HG03571 (cell line): ENCODE results near the gene MYH15.
A peak's percentile ranks its signal among the peaks of the same experiment; 100 is the strongest.
"Not testable (repeated sequence)": the region's sequence is repeated elsewhere in the genome, so short reads cannot be mapped to it uniquely, and the experiment has no call there.

Source experiments
- ATAC-seq: cut with Tn5 transposase; IDR thresholded peaks from one replicate; pipeline ENCODE4 v1.9.1; 2021; ENCODE audit not compliant: unreplicated experiment

The MYH15 gene

GRCh38 chr3:108391917-108392593 lies 118.3 kb downstream of the MYH15 start:
- no peak for ATAC-seq

GRCh38 chr3:108389372-108389771 lies 121.0 kb downstream of the MYH15 start:
- ATAC-seq: no peak

- peak; percentile 70 for ATAC-seq
Observed at GRCh38 chr3:108388136-108389132, 122.0 kb downstream of the MYH15 start.

GRCh38 chr3:108387063-108387462 lies 123.3 kb downstream of the MYH15 start:
- no peak for ATAC-seq

- no peak for ATAC-seq
Observed at GRCh38 chr3:108383306-108383705, 127.1 kb downstream of the MYH15 start.

GRCh38 chr3:108381529-108382140 lies 128.8 kb downstream of the MYH15 start:
- no peak for ATAC-seq

- ATAC-seq: no peak
Observed at GRCh38 chr3:108380128-108380795, 130.1 kb downstream of the MYH15 start.

GRCh38 chr3:108378952-108379342 lies 131.4 kb downstream of the MYH15 start:
- not testable (repeated sequence) for ATAC-seq

GRCh38 chr3:108378153-108378951 lies 132.0 kb downstream of the MYH15 start:
- no peak for ATAC-seq

GRCh38 chr3:108377384-108377783 lies 133.0 kb downstream of the MYH15 start:
- ATAC-seq: no peak

- no peak for ATAC-seq
Observed at GRCh38 chr3:108376026-108376425, 134.4 kb downstream of the MYH15 start.

GRCh38 chr3:108359011-108359410 lies 151.4 kb downstream of the MYH15 start:
- ATAC-seq: no peak

- ATAC-seq: no peak
Observed at GRCh38 chr3:108357042-108357441, 153.4 kb downstream of the MYH15 start.

GRCh38 chr3:108354562-108354961 lies 155.8 kb downstream of the MYH15 start:
- ATAC-seq: no peak

GRCh38 chr3:108352176-108352575 lies 158.2 kb downstream of the MYH15 start:
- ATAC-seq: no peak

GRCh38 chr3:108346301-108347227 lies 163.8 kb downstream of the MYH15 start:
- ATAC-seq: no peak

GRCh38 chr3:108345492-108346205 lies 164.7 kb downstream of the MYH15 start:
- ATAC-seq: no peak

GRCh38 chr3:108343491-108343890 lies 166.9 kb downstream of the MYH15 start:
- ATAC-seq: no peak
